HG03558 (cell line): ENCODE results near the gene CEND1.

Experiments used
- ATAC-seq: cut with Tn5 transposase; IDR thresholded peaks from one replicate; pipeline ENCODE4 v1.9.1; 2021; ENCODE audit warnings: moderate number of reproducible peaks; ENCODE audit not compliant: unreplicated experiment; ENCODE audit errors: extremely low read depth

CEND1 gene

GRCh38 chr11:789943-790342 lies at the start of gene CEND1:
CEND1 (minus strand) TSS chr11:790090; CDS start chr11:788576, 1,514 bp downstream.
- ATAC-seq, result no peak

- no peak for ATAC-seq
Measured at GRCh38 chr11:839280-839623, 49.4 kb upstream of the CEND1 start.

GRCh38 chr11:838441-839279 lies 48.8 kb upstream of the CEND1 start:
- ATAC-seq, result no peak

GRCh38 chr11:837990-838307 lies 48.1 kb upstream of the CEND1 start:
- no peak for ATAC-seq

GRCh38 chr11:837189-837989 lies 47.5 kb upstream of the CEND1 start:
- no peak for ATAC-seq

GRCh38 chr11:836700-837099 lies 46.8 kb upstream of the CEND1 start:
- no peak for ATAC-seq

GRCh38 chr11:836274-836673 lies 46.4 kb upstream of the CEND1 start:
- no peak for ATAC-seq

GRCh38 chr11:834371-835316 lies 44.8 kb upstream of the CEND1 start:
- ATAC-seq, result no peak

GRCh38 chr11:833849-834311 lies 44.0 kb upstream of the CEND1 start:
- no peak for ATAC-seq

- ATAC-seq, result no peak
Measured at GRCh38 chr11:833114-833791, 43.4 kb upstream of the CEND1 start.

GRCh38 chr11:832529-833113 lies 42.7 kb upstream of the CEND1 start, which contains the start of gene CD151:
CD151 (plus strand) TSS chr11:832952; CDS start chr11:836070, 3,118 bp downstream.
- no peak for ATAC-seq

- ATAC-seq, result no peak
Measured at GRCh38 chr11:831961-832528, 42.2 kb upstream of the CEND1 start.

GRCh38 chr11:831118-831864 lies 41.4 kb upstream of the CEND1 start:
- ATAC-seq, result no peak

GRCh38 chr11:830295-831117 lies 40.6 kb upstream of the CEND1 start:
- ATAC-seq, result no peak

GRCh38 chr11:829847-830294 lies 40.0 kb upstream of the CEND1 start:
- no peak for ATAC-seq

GRCh38 chr11:829176-829846 lies 39.4 kb upstream of the CEND1 start:
- no peak for ATAC-seq
